Stomach smooth muscle (tissue), 2 donors: ENCODE measurements around the gene SINHCAF.
"Not testable (repeated sequence)": the region's sequence is repeated elsewhere in the genome, so short reads cannot be mapped to it uniquely, and the experiment has no call there.

Experiments used
- H3K27ac ChIP-seq: one replicate; pipeline ENCODE4 v1.7.0; 2013; ENCODE audit warnings: mild to moderate bottlenecking, low read length, inconsistent platforms
- H3K27me3 ChIP-seq, 2 donors: one replicate each; pipeline ENCODE4 v1.7.0; 2013; ENCODE audit warnings: low read length in 2 of 2; ENCODE audit not compliant: insufficient read depth in 2 of 2, control insufficient read depth in 1 of 2
- H3K36me3 ChIP-seq, 2 donors: one replicate each; pipeline ENCODE4 v1.7.0; 2013; ENCODE audit warnings: low read length in 2 of 2; ENCODE audit not compliant: control insufficient read depth in 2 of 2, insufficient read depth in 2 of 2
- H3K4me1 ChIP-seq: one replicate; pipeline ENCODE4 v1.7.0; 2013; ENCODE audit warnings: low read length; ENCODE audit not compliant: control insufficient read depth, insufficient read depth
- H3K4me3 ChIP-seq, 2 donors: one replicate each; pipeline ENCODE4 v1.7.0; 2013; ENCODE audit warnings: low read length in 2 of 2
- H3K9ac ChIP-seq, 2 donors: one replicate each; pipeline ENCODE4 v1.7.0; 2013; ENCODE audit warnings: low read length in 2 of 2, mild to moderate bottlenecking in 1 of 2
- H3K9me3 ChIP-seq, 2 donors: one replicate each; pipeline ENCODE4 v1.7.0; 2013; ENCODE audit warnings: low read length in 2 of 2; ENCODE audit not compliant: control insufficient read depth in 2 of 2
- donor health status: healthy.
- donor health status: Pancreatic carcinoma.

SINHCAF gene

GRCh38 chr12:31245822-31246469 lies 80.0 kb downstream of the SINHCAF start:
- Histone ChIP-seq H3K27me3 (no peaks in the 10 kb centered on the region), H3K27ac (no peak overlapping the region), H3K9ac (no peak overlapping the region), H3K4me1 (no peaks in the 10 kb centered on the region), H3K36me3 (no peaks in the 10 kb centered on the region), H3K4me3 (no peak overlapping the region), H3K9me3 (no peaks in the 10 kb centered on the region)

GRCh38 chr12:31242418-31242817 lies 83.5 kb downstream of the SINHCAF start:
- not testable (repeated sequence) for H3K27me3 ChIP-seq, H3K9me3 ChIP-seq, H3K4me1 ChIP-seq, H3K36me3 ChIP-seq, H3K4me3 ChIP-seq, H3K27ac ChIP-seq, H3K9ac ChIP-seq

GRCh38 chr12:31238764-31239387 lies 87.1 kb downstream of the SINHCAF start:
- no peaks in the 10 kb centered on the region for H3K4me1 ChIP-seq
- peak overlapping the region in 1 of 2 donors; percentile 54 for H3K4me3 ChIP-seq
- H3K9ac ChIP-seq: no peak overlapping the region
- H3K27me3 ChIP-seq: peaks cover 0 to 13% of the 10 kb centered on the region in 2 donors
- H3K36me3 ChIP-seq: no peaks in the 10 kb centered on the region
- no peak overlapping the region for H3K27ac ChIP-seq
- no peaks in the 10 kb centered on the region for H3K9me3 ChIP-seq

- not testable (repeated sequence) for H3K27ac ChIP-seq, H3K9me3 ChIP-seq, H3K36me3 ChIP-seq, H3K9ac ChIP-seq, H3K4me1 ChIP-seq
- Histone ChIP-seq H3K27me3 (peaks cover 0 to 13% of the 10 kb centered on the region in 2 donors), H3K4me3 (peak overlapping the region in 1 of 2 donors; percentile 54)
Measured at GRCh38 chr12:31238333-31238732, 87.6 kb downstream of the SINHCAF start.

- Histone ChIP-seq H3K36me3 (no peaks in the 10 kb centered on the region), H3K9me3 (no peaks in the 10 kb centered on the region), H3K4me1 (no peaks in the 10 kb centered on the region), H3K27ac (no peak overlapping the region), H3K27me3 (peaks cover 0 to 15% of the 10 kb centered on the region in 2 donors), H3K9ac (no peak overlapping the region), H3K4me3 (no peak overlapping the region)
Measured at GRCh38 chr12:31236998-31237637, 88.8 kb downstream of the SINHCAF start.

GRCh38 chr12:31235868-31236395 lies 90.0 kb downstream of the SINHCAF start:
- Histone ChIP-seq H3K27ac (no peak overlapping the region), H3K27me3 (peaks cover 0 to 15% of the 10 kb centered on the region in 2 donors)

GRCh38 chr12:31234955-31235867 lies 90.7 kb downstream of the SINHCAF start:
- no peak overlapping the region for H3K9ac ChIP-seq
- H3K4me3 ChIP-seq: no peak overlapping the region
- peaks cover 0 to 15% of the 10 kb centered on the region in 2 donors for H3K27me3 ChIP-seq
- no peak overlapping the region for H3K27ac ChIP-seq
- no peaks in the 10 kb centered on the region for H3K4me1 ChIP-seq
- no peaks in the 10 kb centered on the region for H3K9me3 ChIP-seq
- H3K36me3 ChIP-seq: no peaks in the 10 kb centered on the region

More at GRCh38 chr12:31235868-31236395, 90.0 kb downstream of the SINHCAF start:
- H3K9ac ChIP-seq: no peak overlapping the region
- no peaks in the 10 kb centered on the region for H3K36me3 ChIP-seq
- no peaks in the 10 kb centered on the region for H3K9me3 ChIP-seq
- H3K4me1 ChIP-seq: no peaks in the 10 kb centered on the region
- H3K4me3 ChIP-seq: no peak overlapping the region

- Histone ChIP-seq H3K4me3 (no peak overlapping the region), H3K4me1 (no peaks in the 10 kb centered on the region), H3K9ac (no peak overlapping the region), H3K27ac (no peak overlapping the region), H3K36me3 (no peaks in the 10 kb centered on the region), H3K27me3 (peaks cover 0 to 15% of the 10 kb centered on the region in 2 donors), H3K9me3 (no peaks in the 10 kb centered on the region)
Measured at GRCh38 chr12:31234053-31234840, 91.7 kb downstream of the SINHCAF start.

- H3K9ac ChIP-seq: no peak overlapping the region
- no peaks in the 10 kb centered on the region for H3K36me3 ChIP-seq
- no peaks in the 10 kb centered on the region for H3K4me1 ChIP-seq
- H3K4me3 ChIP-seq: no peak overlapping the region
- H3K27me3 ChIP-seq: peaks cover 0 to 9% of the 10 kb centered on the region in 2 donors
- H3K27ac ChIP-seq: no peak overlapping the region
- H3K9me3 ChIP-seq: no peaks in the 10 kb centered on the region
Measured at GRCh38 chr12:31233061-31233730, 92.8 kb downstream of the SINHCAF start.
